Endothelial cell of umbilical vein (primary cell): ENCODE measurements around the gene MTFMT. TPM values are rescaled to one million over a fixed set of nuclear protein-coding genes. Genes with fewer than 3 reads are reported as not detected.
A peak's percentile ranks its signal among the peaks of the same experiment; 100 is the strongest.

ENCODE experiments used
- BruUV-seq: library from RNA; stranded (reverse); fragments of 400-500 nt; replicated peaks from 2 replicates; lab custom pipeline; 2021; lab: Mats Ljungman, UMichigan
- CTCF ChIA-PET: fragments of 300-600, 350-600 bp; sonication (Branson Sonifier 250); formaldehyde crosslinking; loops from one replicate; lab custom pipeline; 2021; ENCODE audit warnings: antibody characterized with exemption, inconsistent platforms; lab: Charles Lee
- POLR2A ChIA-PET: fragments of 300-600, 350-600 bp; sonication (Branson Sonifier 250); formaldehyde crosslinking; loops from one replicate; lab custom pipeline; 2021; ENCODE audit warnings: antibody characterized with exemption, inconsistent platforms; lab: Charles Lee
- DNase-seq: peaks from one replicate; pipeline ENCODE4 v3.0.0-alpha.2; 2011; ENCODE audit warnings: low read depth, low spot score
- FAIRE-seq: peaks from 2 replicates; lab custom pipeline; 2011; peaks lifted over from hg19 to GRCh38; lab: Jason Lieb, UNC
- H2AFZ ChIP-seq: 2 replicates; pipeline ENCODE4 v1.6.0; 2012; ENCODE audit warnings: low read depth, low read length, control low read depth, inconsistent platforms
- H3K27ac ChIP-seq: 2 replicates; pipeline ENCODE4 v1.5.1; 2011; ENCODE audit warnings: low read depth, mild to moderate bottlenecking, control low read depth, low read length, moderate library complexity; ENCODE audit not compliant: insufficient read depth
- H3K27me3 ChIP-seq, 2 experiments: 2 replicates each; pipeline versions ENCODE4 v1.6.0 to v1.6.1; 2011; ENCODE audit warnings: low read length in 2 of 2, mixed read lengths in 1 of 2; ENCODE audit not compliant: control insufficient read depth in 2 of 2, insufficient read depth in 2 of 2
- H3K36me3 ChIP-seq, 2 experiments: 2 replicates in 1 of 2; 3 replicates in 1 of 2; pipeline ENCODE4 v1.5.1; 2011; ENCODE audit warnings: low read length in 2 of 2, mild to moderate bottlenecking in 1 of 2, moderate library complexity in 1 of 2; ENCODE audit not compliant: control insufficient read depth in 2 of 2, insufficient read depth in 2 of 2; ENCODE audit errors: extremely low read depth in 1 of 2
- H3K4me1 ChIP-seq: 3 replicates; pipeline ENCODE4 v1.5.1; 2011; ENCODE audit warnings: mild to moderate bottlenecking, low read length; ENCODE audit not compliant: control insufficient read depth, insufficient read depth; ENCODE audit errors: extremely low read depth
- H3K4me2 ChIP-seq: 2 replicates; pipeline ENCODE4 v1.6.1; 2011; ENCODE audit warnings: low read length, control low read depth, mixed read lengths; ENCODE audit not compliant: insufficient read depth
- H3K4me3 ChIP-seq, 3 experiments: fragments of 200-600 bp in 1 of 3; sonication (generic), shearing (Covaris generic) in 1 of 3; replicated peaks in 1 of 3; 2 replicates each; pipeline ENCODE4 v1.5.1; 2011 to 2016; ENCODE audit warnings: control low read depth in 3 of 3, low read length in 3 of 3, mild to moderate bottlenecking in 2 of 3, inconsistent platforms in 1 of 3, low read depth in 1 of 3, moderate library complexity in 1 of 3; ENCODE audit not compliant: insufficient read depth in 1 of 3
- H3K79me2 ChIP-seq: 2 replicates; pipeline ENCODE4 v1.6.0; 2012; ENCODE audit warnings: low read length, inconsistent platforms; ENCODE audit not compliant: control insufficient read depth, insufficient read depth
- H3K9ac ChIP-seq: replicated peaks from 2 replicates; pipeline ENCODE3; 2011; ENCODE audit warnings: low read length, control low read depth; ENCODE audit not compliant: insufficient read depth; ENCODE audit errors: extremely low read depth
- H3K9me1 ChIP-seq: replicated peaks from 3 replicates; pipeline ENCODE4 v1.6.0; 2011; ENCODE audit warnings: mild to moderate bottlenecking, low read length; ENCODE audit not compliant: control insufficient read depth, insufficient read depth; ENCODE audit errors: extremely low read depth
- H3K9me3 ChIP-seq: replicated peaks from 2 replicates; pipeline ENCODE4 v1.5.1; 2012; ENCODE audit warnings: low read length, inconsistent platforms; ENCODE audit not compliant: control insufficient read depth, insufficient read depth
- H4K20me1 ChIP-seq: replicated peaks from 2 replicates; pipeline ENCODE3; 2011; ENCODE audit warnings: mild to moderate bottlenecking, low read length; ENCODE audit not compliant: control insufficient read depth, insufficient read depth; ENCODE audit errors: extremely low read depth
- CTCF ChIP-seq, 2 donors: IDR thresholded peaks; 1 replicate in 1 of 2; 2 replicates in 1 of 2; pipeline ENCODE4 v1.5.1; 2011; ENCODE audit warnings: low read length in 2 of 2, mild to moderate bottlenecking in 2 of 2, moderate library complexity in 2 of 2, control low read depth in 1 of 2, inconsistent platforms in 1 of 2, low read depth in 1 of 2; ENCODE audit not compliant: insufficient read depth in 1 of 2; ENCODE audit errors: extremely low read depth in 1 of 2
- EZH2 ChIP-seq: IDR thresholded peaks from 2 replicates; pipeline ENCODE4 v1.6.1; 2012; ENCODE audit warnings: borderline replicate concordance, low read depth, mild to moderate bottlenecking, moderate library complexity, low read length, inconsistent platforms; ENCODE audit not compliant: severe bottlenecking
- FOS ChIP-seq: IDR thresholded peaks from 2 replicates; pipeline ENCODE4 v1.6.1; 2011; ENCODE audit warnings: mild to moderate bottlenecking, low read length, moderate library complexity, borderline replicate concordance; ENCODE audit not compliant: insufficient read depth
- GATA2 ChIP-seq: IDR thresholded peaks from 2 replicates; pipeline ENCODE4 v1.7.0; 2011; ENCODE audit warnings: low read depth, mild to moderate bottlenecking, moderate library complexity, mixed read lengths, low read length; ENCODE audit not compliant: insufficient read length, insufficient read depth
- JUN ChIP-seq: IDR thresholded peaks from 2 replicates; pipeline ENCODE4 v1.6.1; 2011; ENCODE audit warnings: borderline replicate concordance, low read depth; ENCODE audit not compliant: insufficient read length, insufficient read depth
- MAX ChIP-seq: IDR thresholded peaks from 2 replicates; pipeline ENCODE4 v1.6.1; 2011; ENCODE audit not compliant: insufficient read depth, insufficient read length
- MYC ChIP-seq: IDR thresholded peaks from one replicate; pipeline ENCODE4 v1.6.1; 2011; ENCODE audit warnings: mild to moderate bottlenecking, low read depth, low read length
- POLR2A ChIP-seq: IDR thresholded peaks from 2 replicates; pipeline ENCODE4 v1.6.1; 2012; ENCODE audit warnings: low read depth, mild to moderate bottlenecking, control low read depth, low read length
- POLR2AphosphoS5 ChIP-seq: IDR thresholded peaks from 2 replicates; pipeline ENCODE4 v1.6.1; 2012; ENCODE audit warnings: low read depth, mild to moderate bottlenecking, control low read depth, low read length, moderate library complexity; ENCODE audit not compliant: insufficient read depth
- dilution Hi-C: fragments of 300-500 bp; cut with MboI; formaldehyde crosslinking; loops from one replicate; pipeline ENCODE4 v1.15.0; 2019; ENCODE audit warnings: low sequenced_read_pairs; ENCODE audit not compliant: extremely low pct_ligation_motif_present
- intact Hi-C: fragments of 100-400 bp; cut with micrococcal nuclease; formaldehyde crosslinking; loops from one replicate; pipeline ENCODE4 v1.10.0; 2022
- polyA plus RNA-seq, 4 experiments: library from polyadenylated mRNA; depleted of rRNA in 3 of 4; stranded (reverse) in 3 of 4; unstranded in 1 of 4; fragments of >200 nt; gene quantifications; 2 replicates each; pipeline versions ENCODE4 v1.2.1 to v1.2.3, GENCODE V29; 2011 to 2012; ENCODE audit warnings: missing spikeins in 1 of 4
- total RNA-seq: library from RNA; stranded (reverse); gene quantifications from 2 replicates; pipeline ENCODE4 v1.2.3, GENCODE V29; 2021

The MTFMT gene
- total and polyA plus RNA-seq, 2 donors (not counting 3 experiments of a cell fraction or from before 2014, with no cell fraction given) = 7.5 to 20.4 TPM

GRCh38 chr15:65027593-65027992 lies 1.8 kb downstream of the MTFMT start:
- CTCF ChIA-PET = no interaction called here
- DNase-seq = no peak
- H4K20me1 ChIP-seq = no peaks in the 10 kb centered on the region
- peak overlapping the region; percentile 20 for H3K4me2 ChIP-seq
- intact Hi-C loops = no loop called here
- no peak overlapping the region for H3K27ac ChIP-seq
- H3K9me3 ChIP-seq = no peaks in the 10 kb centered on the region
- no peak for FAIRE-seq
- no peak overlapping the region for H2AFZ ChIP-seq
- H3K79me2 ChIP-seq = peaks cover 12% of the 10 kb centered on the region
- peaks cover 8% of the 10 kb centered on the region for H3K4me1 ChIP-seq
- no TSS peak for BruUV-seq
- H3K36me3 ChIP-seq = peaks cover 0 to 11% of the 10 kb centered on the region in 2 experiments
- H3K4me3 ChIP-seq = no peak overlapping the region
- no peaks in the 10 kb centered on the region for H3K27me3 ChIP-seq
- H3K9ac ChIP-seq = no peak overlapping the region
- dilution Hi-C loops = no loop called here
- no peaks in the 10 kb centered on the region for H3K9me1 ChIP-seq
- POLR2A ChIA-PET = no interaction called here
- TF ChIP-seq FOS = no peak
- no peak for TF ChIP-seq MAX
- no peak for TF ChIP-seq CTCF (IDR thresholded peaks at IDR 0.05; ENCODE audit: extremely low read depth in 1 of 2, insufficient read depth in 1 of 2, low read depth in 1 of 2, low read length in 2 of 2)
- no peak for TF ChIP-seq POLR2AphosphoS5
- TF ChIP-seq EZH2 = no peak
- TF ChIP-seq JUN = no peak
- TF ChIP-seq GATA2 = no peak
- TF ChIP-seq MYC = no peak
- TF ChIP-seq POLR2A = no peak
